A549 (cell line): ENCODE data around the gene SLC22A2. TPM values are rescaled to one million over a fixed set of nuclear protein-coding genes. Genes with fewer than 3 reads are reported as not detected.

Experiments used
- ATAC-seq, 2 experiments: fragments of 200-7000 bp in 1 of 2; fragments of >200 bp in 1 of 2; cut with Nextera tagmentation in 1 of 2; cut with Tn5 transposase in 1 of 2; 3 replicates each; pipeline versions ENCODE4 v1.8.0 to v1.9.1; 2018 to 2020; ENCODE audit warnings: mild to moderate bottlenecking in 1 of 2, moderate library complexity in 1 of 2
- CTCF ChIA-PET: fragments of 300-600 bp; sonication (Branson Sonifier 250); formaldehyde crosslinking; extraction: SDS; loops from one replicate; lab custom pipeline; 2021; ENCODE audit warnings: antibody characterized with exemption, inconsistent platforms; lab: Yijun Ruan, JAX
- POLR2A ChIA-PET: fragments of 350-600 bp; formaldehyde crosslinking; extraction: SDS; loops from one replicate; lab custom pipeline; 2021; ENCODE audit warnings: antibody characterized with exemption, inconsistent platforms; lab: Yijun Ruan, JAX
- DNase-seq, 2 experiments: peaks; one replicate each; pipeline versions ENCODE4 v3.0.0 to v3.0.0-alpha.2; 2011 to 2016; ENCODE audit warnings: low read depth in 1 of 2, low spot score in 1 of 2
- FAIRE-seq: peaks from 2 replicates; lab custom pipeline; 2011; peaks lifted over from hg19 to GRCh38; lab: Jason Lieb, UNC
- H3K27ac ChIP-seq, 2 experiments: fragments of >200 bp; sonication (Bioruptor Twin); formaldehyde crosslinking; 3 replicates each; pipeline ENCODE4 v1.5.1; 2016 to 2017
- H3K4me1 ChIP-seq: fragments of >200 bp; sonication (Bioruptor Twin); formaldehyde crosslinking; 3 replicates; pipeline ENCODE4 v1.6.1; 2016
- H3K4me2 ChIP-seq: fragments of >200 bp; sonication (Bioruptor Twin); formaldehyde crosslinking; 3 replicates; pipeline ENCODE4 v1.6.1; 2016
- H3K4me3 ChIP-seq: fragments of >200 bp; sonication (Bioruptor Twin); formaldehyde crosslinking; 3 replicates; pipeline ENCODE4 v1.5.1; 2016
- H3K9me3 ChIP-seq: fragments of >200 bp; sonication (Bioruptor Twin); formaldehyde crosslinking; 3 replicates; pipeline ENCODE4 v1.6.1; 2016
- BCL3 ChIP-seq: fragments of >200 bp; sonication (Bioruptor Twin); formaldehyde crosslinking; IDR thresholded peaks from 3 replicates; pipeline ENCODE4 v1.6.1; 2016
- CBX8 ChIP-seq: fragments of 200-600 bp; sonication (generic); IDR thresholded peaks from 2 replicates; pipeline ENCODE4 v1.6.1; 2016
- CEBPB ChIP-seq, 2 experiments: fragments of >200 bp in 1 of 2; sonication (Bioruptor Twin) in 1 of 2; formaldehyde crosslinking in 1 of 2; IDR thresholded peaks; 2 replicates each; pipeline ENCODE4 v1.6.1; 2012 to 2016
- EHF ChIP-seq: fragments of 250-450 bp; sonication (Bioruptor Pico); IDR thresholded peaks from 2 replicates; pipeline ENCODE4 v1.5.0; 2020; ENCODE audit warnings: mild to moderate bottlenecking
- FOSB ChIP-seq: fragments of 250-450 bp; sonication (Bioruptor Pico); IDR thresholded peaks from 2 replicates; pipeline ENCODE4 v1.5.0; 2020; ENCODE audit warnings: mild to moderate bottlenecking, moderate library complexity
- FOSL2 ChIP-seq, 2 experiments: fragments of 450-650 bp in 1 of 2; fragments of >200 bp in 1 of 2; sonication (Bioruptor Twin) in 1 of 2; formaldehyde crosslinking; IDR thresholded peaks; 2 replicates each; pipeline versions ENCODE4 v1.5.0 to v1.6.1; 2016 to 2020; ENCODE audit warnings: mild to moderate bottlenecking in 1 of 2, moderate library complexity in 1 of 2
- HDAC2 ChIP-seq: fragments of 200-600 bp; sonication (generic); IDR thresholded peaks from 2 replicates; pipeline ENCODE4 v1.6.1; 2016
- HES2 ChIP-seq: fragments of >200 bp; sonication (Bioruptor Twin); formaldehyde crosslinking; IDR thresholded peaks from 2 replicates; pipeline ENCODE4 v1.6.1; 2016
- HMGXB4 ChIP-seq: fragments of 250-450 bp; sonication (Bioruptor Pico); IDR thresholded peaks from 2 replicates; pipeline ENCODE4 v1.5.0; 2021; ENCODE audit warnings: mild to moderate bottlenecking, moderate library complexity, borderline replicate concordance
- HOXA7 ChIP-seq: fragments of 250-450 bp; sonication (Bioruptor Pico); IDR thresholded peaks from 2 replicates; pipeline ENCODE4 v1.5.0; 2020; ENCODE audit warnings: mild to moderate bottlenecking, moderate library complexity
- JUN ChIP-seq, 2 experiments: fragments of >200 bp; sonication (Bioruptor Twin); formaldehyde crosslinking; IDR thresholded peaks; 2 replicates in 1 of 2; 3 replicates in 1 of 2; pipeline ENCODE4 v1.6.1; 2016 to 2017
- JUNB ChIP-seq: fragments of >200 bp; sonication (Bioruptor Twin); formaldehyde crosslinking; IDR thresholded peaks from 2 replicates; pipeline ENCODE4 v1.6.1; 2016
- KDM1A ChIP-seq: fragments of 200-600 bp; sonication (generic); IDR thresholded peaks from 2 replicates; pipeline ENCODE4 v1.6.1; 2016; ENCODE audit warnings: low read depth, mild to moderate bottlenecking
- MAX ChIP-seq: IDR thresholded peaks from 2 replicates; pipeline ENCODE4 v1.6.1; 2012
- MAZ ChIP-seq: fragments of 150-350 bp; IDR thresholded peaks from 2 replicates; pipeline ENCODE4 v1.6.1; 2014; ENCODE audit warnings: antibody characterized with exemption, low read depth, low read length, borderline replicate concordance
- NFE2L2 ChIP-seq: fragments of 150-350 bp; conservative IDR thresholded peaks from 2 replicates; pipeline ENCODE4 v1.6.1; 2014; ENCODE audit warnings: low read length
- PBX3 ChIP-seq: IDR thresholded peaks from 2 replicates; pipeline ENCODE4 v1.6.1; 2012
- RAD21 ChIP-seq, 2 experiments: fragments of >200 bp in 1 of 2; sonication (Bioruptor Twin) in 1 of 2; formaldehyde crosslinking in 1 of 2; IDR thresholded peaks in 1 of 2; conservative IDR thresholded peaks in 1 of 2; 2 replicates in 1 of 2; 3 replicates in 1 of 2; pipeline ENCODE4 v1.6.1; 2012 to 2018; ENCODE audit warnings: inconsistent platforms in 1 of 2
- RARB ChIP-seq: fragments of 250-450 bp; sonication (Bioruptor Pico); IDR thresholded peaks from 2 replicates; pipeline ENCODE4 v1.8.0; 2021; ENCODE audit warnings: mild to moderate bottlenecking, moderate library complexity
- RFX5 ChIP-seq: fragments of 450-650 bp; IDR thresholded peaks from 2 replicates; pipeline ENCODE4 v1.7.1; 2014; ENCODE audit warnings: antibody characterized with exemption, mild to moderate bottlenecking, moderate library complexity
- USF2 ChIP-seq: fragments of 450-650 bp; IDR thresholded peaks from 2 replicates; pipeline ENCODE4 v1.6.1; 2014; ENCODE audit warnings: antibody characterized with exemption
- ZC3H11A ChIP-seq: fragments of 450-650 bp; IDR thresholded peaks from 2 replicates; pipeline ENCODE4 v1.6.1; 2014; ENCODE audit warnings: antibody characterized with exemption, mild to moderate bottlenecking
- ZFP36 ChIP-seq: fragments of 450-650 bp; IDR thresholded peaks from 2 replicates; pipeline ENCODE4 v1.6.1; 2014; ENCODE audit warnings: borderline replicate concordance; ENCODE audit not compliant: partially characterized antibody
- ZNF302 ChIP-seq: fragments of 250-450 bp; sonication (Bioruptor Pico); IDR thresholded peaks from 2 replicates; pipeline ENCODE4 v1.9.0; 2021; ENCODE audit warnings: inconsistent platforms, mild to moderate bottlenecking, moderate library complexity
- WGBS: methylation state at CpG from one replicate; pipeline ENCODE4 v1.1.6; 2017; ENCODE audit errors: missing lambda C conversion rate; 5-methylcytosine and 5-hydroxymethylcytosine counted together
- polyA plus RNA-seq, 4 experiments: library from polyadenylated mRNA; depleted of rRNA in 3 of 4; stranded (reverse); fragments of >200 nt; fragmentation: RNase III in 1 of 4; extraction: RNeasy Plus Mini Kit Qiagen cat#74134 plus additional on column Dnase treatment in 1 of 4; gene quantifications; 2 replicates in 3 of 4; 3 replicates in 1 of 4; pipeline ENCODE4 v1.2.3, GENCODE V29; 2011 to 2017

Gene SLC22A2
- polyA plus RNA-seq, 2 of the 4 experiments (the other 2 are of a cell fraction): 0.04 TPM; not detected in 1

GRCh38 chr6:160253292-160253691 is 5.3 kb downstream of the SLC22A2 start:
- WGBS: 33% methylated on average over 3 of the region's 3 CpGs
- peak in 1 of 2 experiments; percentile 9; a peak in 1 of 6 replicates for ATAC-seq
- FAIRE-seq: no peak
- Histone ChIP-seq H3K4me2 (peak overlapping the region; percentile 60), H3K9me3 (no peaks in the 10 kb centered on the region), H3K4me3 (no peak overlapping the region), H3K4me1 (peaks cover 68% of the 10 kb centered on the region), H3K27ac (peak overlapping the region; percentile 75 to 81; a peak in 5 of 6 replicates)
- POLR2A ChIA-PET: no interaction called here
- peak in 1 of 2 experiments; percentile 32 for DNase-seq
- TF ChIP-seq ZNF302 (no peak), RARB (CRISPR knock-in tag) (no peak), EHF (no peak), HOXA7 (no peak), HES2 (no peak), CBX8 (no peak), KDM1A (no peak), MAX (no peak), NFE2L2 (no peak), JUN (IDR thresholded peaks at IDR 0.05) (no peak)
- CTCF ChIA-PET: interaction anchor here (1.1 to 1.2 kb wide), 2 partner anchors 115 to 165 kb away, joined by 3 to 4 read pairs; no protein-coding TSS in a partner anchor

GRCh38 chr6:160252073-160252813 is 6.4 kb downstream of the SLC22A2 start:
- H3K4me2 ChIP-seq: no peak overlapping the region
- 92% methylated on average over 1 of the region's 1 CpG for WGBS
- CTCF ChIA-PET: interaction anchor here (1.1 to 1.2 kb wide), 2 partner anchors 114 to 164 kb away, joined by 3 to 4 read pairs; no protein-coding TSS in a partner anchor
- no peak for ATAC-seq
- H3K9me3 ChIP-seq: no peaks in the 10 kb centered on the region
- peaks cover 78% of the 10 kb centered on the region for H3K4me1 ChIP-seq
- peak overlapping the region; percentile 75 to 81; a peak in 5 of 6 replicates for H3K27ac ChIP-seq
- no peak overlapping the region for H3K4me3 ChIP-seq
- no peak for FAIRE-seq
- DNase-seq: no peak
- TF ChIP-seq ZFP36 (no peak), RFX5 (no peak), BCL3 (no peak), RARB (CRISPR knock-in tag) (no peak), CEBPB (IDR thresholded peaks at IDR 0.05) (no peak), HES2 (no peak), PBX3 (no peak), FOSB (CRISPR knock-in tag) (no peak), MAZ (no peak), JUNB (no peak), HMGXB4 (no peak), HDAC2 (no peak), RAD21 (conservative IDR thresholded peaks at IDR 0.05 in 1 of 2, IDR thresholded peaks at IDR 0.05 in 1 of 2) (no peak), HOXA7 (no peak), ZC3H11A (no peak), USF2 (no peak), FOSL2 (IDR thresholded peaks at IDR 0.05) (no peak), FOSL2 (CRISPR knock-in tag; IDR thresholded peaks at IDR 0.05) (no peak)
- POLR2A ChIA-PET: no interaction called here
